Thyroid gland (tissue), 4 donors: ENCODE data around the gene FBXL2.

Experiments
- POLR2A ChIP-seq, 2 donors: fragments of 450-650 bp; IDR thresholded peaks; one replicate each; pipeline ENCODE4 v1.6.1; 2017; ENCODE audit warnings: antibody characterized with exemption in 2 of 2, mild to moderate bottlenecking in 2 of 2, moderate library complexity in 1 of 2
- TF ChIP-seq, protein P1 (sequence below), 6 experiments: fragments of 200-600 bp in 3 of 6; fragments of 450-650 bp in 3 of 6; sonication (generic) in 3 of 6; IDR thresholded peaks; one replicate each; pipeline ENCODE4 v1.5.1; 2016 to 2019; ENCODE audit warnings: antibody characterized with exemption in 6 of 6, mild to moderate bottlenecking in 2 of 6, inconsistent platforms in 1 of 6, moderate library complexity in 1 of 6

DNA sequence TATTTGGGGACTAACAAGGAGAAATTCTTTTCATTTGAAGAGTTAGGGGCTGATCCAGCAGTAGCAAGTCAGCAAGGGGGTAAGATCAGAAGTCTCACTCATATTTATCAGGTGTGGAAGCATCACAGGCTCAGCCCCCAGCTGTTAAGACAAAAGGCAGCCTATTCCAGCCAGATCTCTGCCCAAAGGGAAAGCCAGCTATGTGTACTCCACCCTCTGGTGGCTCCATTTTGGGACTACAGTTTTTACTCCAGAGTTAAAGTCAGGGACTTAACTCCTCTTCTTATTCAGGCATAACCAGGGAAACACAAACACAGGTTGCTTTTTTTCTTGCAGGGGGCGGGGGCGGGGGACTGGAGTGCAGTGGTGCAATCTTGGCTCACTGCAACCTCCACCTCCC is 143.7 kb downstream of the FBXL2 start:
- TF ChIP-seq, protein P1, sequence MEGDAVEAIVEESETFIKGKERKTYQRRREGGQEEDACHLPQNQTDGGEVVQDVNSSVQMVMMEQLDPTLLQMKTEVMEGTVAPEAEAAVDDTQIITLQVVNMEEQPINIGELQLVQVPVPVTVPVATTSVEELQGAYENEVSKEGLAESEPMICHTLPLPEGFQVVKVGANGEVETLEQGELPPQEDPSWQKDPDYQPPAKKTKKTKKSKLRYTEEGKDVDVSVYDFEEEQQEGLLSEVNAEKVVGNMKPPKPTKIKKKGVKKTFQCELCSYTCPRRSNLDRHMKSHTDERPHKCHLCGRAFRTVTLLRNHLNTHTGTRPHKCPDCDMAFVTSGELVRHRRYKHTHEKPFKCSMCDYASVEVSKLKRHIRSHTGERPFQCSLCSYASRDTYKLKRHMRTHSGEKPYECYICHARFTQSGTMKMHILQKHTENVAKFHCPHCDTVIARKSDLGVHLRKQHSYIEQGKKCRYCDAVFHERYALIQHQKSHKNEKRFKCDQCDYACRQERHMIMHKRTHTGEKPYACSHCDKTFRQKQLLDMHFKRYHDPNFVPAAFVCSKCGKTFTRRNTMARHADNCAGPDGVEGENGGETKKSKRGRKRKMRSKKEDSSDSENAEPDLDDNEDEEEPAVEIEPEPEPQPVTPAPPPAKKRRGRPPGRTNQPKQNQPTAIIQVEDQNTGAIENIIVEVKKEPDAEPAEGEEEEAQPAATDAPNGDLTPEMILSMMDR (IDR thresholded peaks at IDR 0.05): no peak
- TF ChIP-seq POLR2A (IDR thresholded peaks at IDR 0.05): no peak
